IMR-90 (cell line): Measurements from ENCODE around the gene LRRTM4. TPM values are rescaled to one million over a fixed set of nuclear protein-coding genes. Genes with fewer than 3 reads are reported as not detected.

Experiments used
- ATAC-seq: fragments of 200-7000 bp; cut with Tn5 transposase; 2 replicates; pipeline ENCODE4 v1.9.1; 2020; ENCODE audit warnings: low read depth, mild to moderate bottlenecking, moderate library complexity
- BruUV-seq: library from RNA; stranded (reverse); fragments of 400-500 nt; replicated peaks from 2 replicates; lab custom pipeline; 2021; lab: Mats Ljungman, UMichigan
- CTCF ChIA-PET: fragments of 300-600 bp; formaldehyde crosslinking; extraction: SDS; loops from one replicate; lab custom pipeline; 2021; ENCODE audit warnings: antibody characterized with exemption; lab: Yijun Ruan, JAX
- POLR2A ChIA-PET: fragments of 300-600 bp; sonication (Branson Sonifier 250); formaldehyde crosslinking; loops from one replicate; lab custom pipeline; 2022; ENCODE audit warnings: antibody characterized with exemption; ENCODE audit not compliant: unreplicated experiment; lab: Charles Lee
- DNase-seq: peaks from one replicate; pipeline ENCODE4 v3.0.0; 2013
- H2AFZ ChIP-seq: replicated peaks from 2 replicates; pipeline ENCODE3; 2013; ENCODE audit warnings: low read length, mild to moderate bottlenecking; ENCODE audit not compliant: poor library complexity
- H2AK5ac ChIP-seq: 2 replicates; pipeline ENCODE4 v1.6.1; 2013; ENCODE audit warnings: low read depth, low read length, inconsistent platforms
- H2AK9ac ChIP-seq: replicated peaks from 2 replicates; pipeline ENCODE3; 2013; ENCODE audit warnings: mild to moderate bottlenecking, low read depth, low read length, moderate library complexity; ENCODE audit not compliant: poor library complexity
- H2BK120ac ChIP-seq: 2 replicates; pipeline ENCODE4 v1.6.1; 2013; ENCODE audit warnings: low read depth, low read length, inconsistent platforms
- H2BK15ac ChIP-seq: 3 replicates; pipeline ENCODE4 v1.6.1; 2013; ENCODE audit warnings: low read depth, low read length, inconsistent platforms
- H2BK20ac ChIP-seq: 2 replicates; pipeline ENCODE4 v1.6.1; 2013; ENCODE audit warnings: low read depth, mild to moderate bottlenecking, inconsistent platforms, low read length, moderate library complexity
- H2BK5ac ChIP-seq: 2 replicates; pipeline ENCODE4 v1.6.1; 2013; ENCODE audit warnings: mild to moderate bottlenecking, low read depth, low read length, inconsistent platforms; ENCODE audit not compliant: poor library complexity, severe bottlenecking
- H3K14ac ChIP-seq: replicated peaks from 2 replicates; pipeline ENCODE4 v1.6.1; 2013; ENCODE audit warnings: low read depth, low read length, inconsistent platforms
- H3K18ac ChIP-seq: 2 replicates; pipeline ENCODE4 v1.6.1; 2013; ENCODE audit warnings: low read depth, low read length, control low read depth
- H3K23ac ChIP-seq: 2 replicates; pipeline ENCODE4 v1.6.1; 2013; ENCODE audit warnings: low read depth, low read length, inconsistent platforms
- H3K27ac ChIP-seq: 2 replicates; pipeline ENCODE4 v1.5.1; 2013; ENCODE audit warnings: mild to moderate bottlenecking, control low read depth, low read length; ENCODE audit not compliant: insufficient read depth
- H3K27me3 ChIP-seq: 2 replicates; pipeline ENCODE4 v1.6.1; 2013; ENCODE audit warnings: low read length; ENCODE audit not compliant: control insufficient read depth, insufficient read depth
- H3K36me3 ChIP-seq: 2 replicates; pipeline ENCODE4 v1.6.1; 2013; ENCODE audit warnings: low read length, mixed read lengths; ENCODE audit not compliant: control insufficient read depth, insufficient read depth
- H3K4ac ChIP-seq: 2 replicates; pipeline ENCODE4 v1.6.1; 2013; ENCODE audit warnings: low read depth, low read length, inconsistent platforms
- H3K4me1 ChIP-seq: 2 replicates; pipeline ENCODE4 v1.6.1; 2013; ENCODE audit warnings: low read length, mixed read lengths; ENCODE audit not compliant: control insufficient read depth, insufficient read depth
- H3K4me2 ChIP-seq: 2 replicates; pipeline ENCODE4 v1.6.1; 2013; ENCODE audit warnings: low read depth, mild to moderate bottlenecking, control low read depth, low read length, moderate library complexity
- H3K4me3 ChIP-seq: 2 replicates; pipeline ENCODE4 v1.5.1; 2013; ENCODE audit warnings: low read depth, mild to moderate bottlenecking, control low read depth, low read length, moderate library complexity; ENCODE audit not compliant: insufficient read depth
- H3K56ac ChIP-seq: 2 replicates; pipeline ENCODE4 v1.6.1; 2013; ENCODE audit warnings: low read length, inconsistent platforms; ENCODE audit not compliant: insufficient read depth; ENCODE audit errors: extremely low read depth
- H3K79me1 ChIP-seq, 2 experiments: 2 replicates each; pipeline ENCODE4 v1.6.1; 2013; ENCODE audit warnings: low read length in 2 of 2, inconsistent platforms in 1 of 2, low read depth in 1 of 2
- H3K9ac ChIP-seq: 2 replicates; pipeline ENCODE4 v1.6.1; 2013; ENCODE audit warnings: low read depth, low read length, control low read depth
- H3K9me1 ChIP-seq: 2 replicates; pipeline ENCODE4 v1.6.1; 2013; ENCODE audit warnings: low read length, inconsistent platforms; ENCODE audit not compliant: insufficient read depth
- H3K9me3 ChIP-seq: 2 replicates; pipeline ENCODE4 v1.6.1; 2013; ENCODE audit warnings: low read length; ENCODE audit not compliant: control insufficient read depth, insufficient read depth
- H4K20me1 ChIP-seq: 2 replicates; pipeline ENCODE4 v1.6.1; 2013; ENCODE audit warnings: low read length, inconsistent platforms; ENCODE audit not compliant: insufficient read depth
- H4K5ac ChIP-seq: 2 replicates; pipeline ENCODE4 v1.6.1; 2013; ENCODE audit warnings: mild to moderate bottlenecking, low read depth, low read length, control low read depth
- H4K8ac ChIP-seq, 2 experiments: 2 replicates each; pipeline ENCODE4 v1.6.1; 2013; ENCODE audit warnings: low read depth in 2 of 2, low read length in 2 of 2, control low read depth in 1 of 2, inconsistent platforms in 1 of 2
- H4K91ac ChIP-seq: 2 replicates; pipeline ENCODE4 v1.6.1; 2013; ENCODE audit warnings: low read depth, low read length, inconsistent platforms; ENCODE audit not compliant: insufficient read depth
- BHLHE40 ChIP-seq: fragments of 150-350 bp; IDR thresholded peaks from 2 replicates; pipeline ENCODE4 v1.6.1; 2016; ENCODE audit warnings: mild to moderate bottlenecking, low read depth, low read length
- CEBPB ChIP-seq: IDR thresholded peaks from 2 replicates; pipeline ENCODE4 v1.6.1; 2012; ENCODE audit warnings: low read depth, low read length, improper control_type of control experiment
- CHD1 ChIP-seq: IDR thresholded peaks from 2 replicates; pipeline ENCODE4 v1.6.1; 2012; ENCODE audit warnings: low read depth, low read length, improper control_type of control experiment
- FOS ChIP-seq: fragments of 150-350 bp; IDR thresholded peaks from 2 replicates; pipeline ENCODE4 v1.6.1; 2016; ENCODE audit warnings: low read depth, low read length
- MAFK ChIP-seq: IDR thresholded peaks from 2 replicates; pipeline ENCODE4 v1.6.1; 2012; ENCODE audit warnings: low read depth, low read length, improper control_type of control experiment
- MAZ ChIP-seq: IDR thresholded peaks from 2 replicates; pipeline ENCODE4 v1.6.1; 2012; ENCODE audit warnings: low read depth, mild to moderate bottlenecking, low read length, improper control_type of control experiment, moderate library complexity, borderline replicate concordance
- MXI1 ChIP-seq: IDR thresholded peaks from 2 replicates; pipeline ENCODE4 v1.6.1; 2012; ENCODE audit warnings: low read depth, mild to moderate bottlenecking, low read length, moderate library complexity, borderline replicate concordance
- NFE2L2 ChIP-seq: fragments of 150-350 bp; IDR thresholded peaks from 2 replicates; pipeline ENCODE4 v1.6.1; 2016; ENCODE audit warnings: low read depth, mild to moderate bottlenecking, low read length
- POLR2A ChIP-seq: IDR thresholded peaks from 2 replicates; pipeline ENCODE4 v1.6.1; 2012; ENCODE audit warnings: mild to moderate bottlenecking, low read depth, low read length
- RAD21 ChIP-seq: IDR thresholded peaks from 2 replicates; pipeline ENCODE4 v1.6.1; 2012; ENCODE audit warnings: low read length, improper control_type of control experiment
- RCOR1 ChIP-seq: IDR thresholded peaks from 2 replicates; pipeline ENCODE4 v1.6.1; 2012; ENCODE audit warnings: mild to moderate bottlenecking, low read length, improper control_type of control experiment; ENCODE audit not compliant: insufficient replicate concordance
- RFX5 ChIP-seq: IDR thresholded peaks from 2 replicates; pipeline ENCODE4 v1.8.0; 2012; ENCODE audit warnings: low read depth, mild to moderate bottlenecking, low read length, moderate library complexity
- SMC3 ChIP-seq: fragments of 150-350 bp; IDR thresholded peaks from 2 replicates; pipeline ENCODE4 v1.6.1; 2016; ENCODE audit warnings: low read depth, mild to moderate bottlenecking, antibody characterized with exemption, low read length, moderate library complexity
- WGBS, 2 experiments: methylation state at CpG; one replicate each; pipeline versions ENCODE4 v1.1.5 to v1.1.7; 2013; ENCODE audit warnings: missing lambda C conversion rate in 2 of 2; ENCODE audit not compliant: insufficient read length in 1 of 2; ENCODE audit errors: extremely low coverage in 2 of 2; 5-methylcytosine and 5-hydroxymethylcytosine counted together
- dilution Hi-C: fragments of 300-500 bp; cut with HindIII; formaldehyde crosslinking; loops from one replicate; pipeline ENCODE4 v1.14.3; 2018; ENCODE audit warnings: low sequenced_read_pairs; ENCODE audit not compliant: unreplicated experiment
- in situ Hi-C: fragments of 300-500 bp; cut with MboI; formaldehyde crosslinking; loops from 3 replicates; pipeline ENCODE4 v1.14.3; 2019; ENCODE audit warnings: low sequenced_read_pairs, inconsistent platforms, mixed read lengths
- intact Hi-C: fragments of 100-400 bp; cut with micrococcal nuclease; formaldehyde crosslinking; loops from 2 replicates; pipeline ENCODE4 v1.10.0; 2022
- polyA plus RNA-seq, 3 experiments: library from polyadenylated mRNA; depleted of rRNA; stranded (reverse); fragments of >200 nt; gene quantifications; 2 replicates each; pipeline ENCODE4 v1.2.3, GENCODE V29; 2012; ENCODE audit warnings: low replicate concordance in 1 of 3
- total RNA-seq: library from RNA; depleted of rRNA; stranded (reverse); fragments of >200 nt; gene quantifications from 2 replicates; pipeline ENCODE4 v1.2.3, GENCODE V29; 2012
- TF ChIP-seq, protein P1 (sequence below): fragments of 150-350 bp; IDR thresholded peaks from 2 replicates; pipeline ENCODE4 v1.6.1; 2017; ENCODE audit warnings: mild to moderate bottlenecking, antibody characterized with exemption, low read length, low read depth
- TF ChIP-seq, protein P2 (sequence below): fragments of 150-350 bp; IDR thresholded peaks from 2 replicates; pipeline ENCODE4 v1.6.1; 2016; ENCODE audit warnings: low read depth, mild to moderate bottlenecking, low read length, moderate library complexity, borderline replicate concordance
- TF ChIP-seq, protein P3 (sequence below): conservative IDR thresholded peaks from 2 replicates; pipeline ENCODE4 v1.5.1; 2012; ENCODE audit warnings: mild to moderate bottlenecking, low read depth, low read length, improper control_type of control experiment

Gene LRRTM4
- total and polyA plus RNA-seq, 2 of the 4 experiments (the other 2 are of a cell fraction) = not detected

DNA sequence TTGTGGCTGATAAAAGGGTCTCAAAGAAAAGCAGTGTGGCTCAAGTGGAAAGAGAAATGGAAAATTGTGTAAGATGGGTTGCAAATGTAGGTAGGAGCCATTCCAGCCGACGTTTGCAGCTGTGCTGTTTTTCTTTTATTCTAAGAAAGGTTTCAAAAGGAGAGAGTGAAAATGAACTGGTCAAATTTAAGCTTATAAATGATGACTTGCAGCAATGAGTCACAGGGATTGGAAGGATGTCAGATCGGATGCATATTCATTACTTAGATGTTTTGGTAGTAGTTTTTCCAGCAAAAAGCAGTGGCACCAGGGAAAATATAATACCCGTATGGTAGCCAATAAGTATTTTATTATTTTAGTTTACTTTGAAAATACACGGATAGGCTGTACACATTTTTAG lies 79.1 kb downstream of the LRRTM4 start:
- dilution Hi-C loops (no loop called here), in situ Hi-C loops (no loop called here), intact Hi-C loops (no loop called here)
- Histone ChIP-seq H3K4me3 (no peak overlapping the region), H4K5ac (no peak overlapping the region), H3K27ac (no peak overlapping the region), H3K79me1 (no peaks in the 10 kb centered on the region), H3K4ac (no peak overlapping the region), H3K18ac (no peak overlapping the region), H3K14ac (no peak overlapping the region), H2BK120ac (no peak overlapping the region), H4K91ac (no peak overlapping the region), H3K36me3 (no peaks in the 10 kb centered on the region), H3K27me3 (no peaks in the 10 kb centered on the region), H3K9me1 (no peaks in the 10 kb centered on the region), H2BK20ac (no peak overlapping the region), H2AK9ac (no peak overlapping the region), H4K8ac (no peak overlapping the region), H2AK5ac (no peak overlapping the region), H3K4me1 (no peaks in the 10 kb centered on the region), H3K4me2 (no peak overlapping the region), H4K20me1 (no peaks in the 10 kb centered on the region), H2BK15ac (no peak overlapping the region), H2BK5ac (no peak overlapping the region), H3K23ac (no peak overlapping the region), H2AFZ (no peak overlapping the region), H3K56ac (no peak overlapping the region), H3K9me3 (no peaks in the 10 kb centered on the region), H3K9ac (no peak overlapping the region)
- ChIA-PET CTCF (no interaction called here), POLR2A (no interaction called here)
- ATAC-seq (no peak), DNase-seq (no peak)
- no peak for TF ChIP-seq CEBPB
- TF ChIP-seq FOS = no peak
- TF ChIP-seq, protein P1, sequence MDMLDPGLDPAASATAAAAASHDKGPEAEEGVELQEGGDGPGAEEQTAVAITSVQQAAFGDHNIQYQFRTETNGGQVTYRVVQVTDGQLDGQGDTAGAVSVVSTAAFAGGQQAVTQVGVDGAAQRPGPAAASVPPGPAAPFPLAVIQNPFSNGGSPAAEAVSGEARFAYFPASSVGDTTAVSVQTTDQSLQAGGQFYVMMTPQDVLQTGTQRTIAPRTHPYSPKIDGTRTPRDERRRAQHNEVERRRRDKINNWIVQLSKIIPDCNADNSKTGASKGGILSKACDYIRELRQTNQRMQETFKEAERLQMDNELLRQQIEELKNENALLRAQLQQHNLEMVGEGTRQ = no peak
- no peak for TF ChIP-seq MAZ
- no peak for TF ChIP-seq SMC3
- TF ChIP-seq RCOR1 = no peak
- TF ChIP-seq, protein P2, sequence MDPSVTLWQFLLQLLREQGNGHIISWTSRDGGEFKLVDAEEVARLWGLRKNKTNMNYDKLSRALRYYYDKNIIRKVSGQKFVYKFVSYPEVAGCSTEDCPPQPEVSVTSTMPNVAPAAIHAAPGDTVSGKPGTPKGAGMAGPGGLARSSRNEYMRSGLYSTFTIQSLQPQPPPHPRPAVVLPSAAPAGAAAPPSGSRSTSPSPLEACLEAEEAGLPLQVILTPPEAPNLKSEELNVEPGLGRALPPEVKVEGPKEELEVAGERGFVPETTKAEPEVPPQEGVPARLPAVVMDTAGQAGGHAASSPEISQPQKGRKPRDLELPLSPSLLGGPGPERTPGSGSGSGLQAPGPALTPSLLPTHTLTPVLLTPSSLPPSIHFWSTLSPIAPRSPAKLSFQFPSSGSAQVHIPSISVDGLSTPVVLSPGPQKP = no peak
- TF ChIP-seq MXI1 = no peak
- TF ChIP-seq POLR2A = no peak
- TF ChIP-seq CHD1 = no peak
- TF ChIP-seq BHLHE40 = no peak
- no peak for TF ChIP-seq RAD21
- TF ChIP-seq RFX5 = no peak
- TF ChIP-seq, protein P3, sequence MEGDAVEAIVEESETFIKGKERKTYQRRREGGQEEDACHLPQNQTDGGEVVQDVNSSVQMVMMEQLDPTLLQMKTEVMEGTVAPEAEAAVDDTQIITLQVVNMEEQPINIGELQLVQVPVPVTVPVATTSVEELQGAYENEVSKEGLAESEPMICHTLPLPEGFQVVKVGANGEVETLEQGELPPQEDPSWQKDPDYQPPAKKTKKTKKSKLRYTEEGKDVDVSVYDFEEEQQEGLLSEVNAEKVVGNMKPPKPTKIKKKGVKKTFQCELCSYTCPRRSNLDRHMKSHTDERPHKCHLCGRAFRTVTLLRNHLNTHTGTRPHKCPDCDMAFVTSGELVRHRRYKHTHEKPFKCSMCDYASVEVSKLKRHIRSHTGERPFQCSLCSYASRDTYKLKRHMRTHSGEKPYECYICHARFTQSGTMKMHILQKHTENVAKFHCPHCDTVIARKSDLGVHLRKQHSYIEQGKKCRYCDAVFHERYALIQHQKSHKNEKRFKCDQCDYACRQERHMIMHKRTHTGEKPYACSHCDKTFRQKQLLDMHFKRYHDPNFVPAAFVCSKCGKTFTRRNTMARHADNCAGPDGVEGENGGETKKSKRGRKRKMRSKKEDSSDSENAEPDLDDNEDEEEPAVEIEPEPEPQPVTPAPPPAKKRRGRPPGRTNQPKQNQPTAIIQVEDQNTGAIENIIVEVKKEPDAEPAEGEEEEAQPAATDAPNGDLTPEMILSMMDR = no peak
- no peak for TF ChIP-seq MAFK
- no peak for TF ChIP-seq NFE2L2
- no TSS peak for BruUV-seq
- 36% methylated on average over 2 of the region's 5 CpGs; no CpG with 5 or more reads in 1 of the 2 experiments for WGBS, 2 experiments
